ENCODE measurements around the gene KAZALD1.
A peak's percentile ranks its signal among the peaks of the same experiment; 100 is the strongest.

Gene KAZALD1

GRCh38 chr10:101047961-101048892 is 13.6 kb upstream of the KAZALD1 start:
- DNase-seq (ENCODE audit: low read depth in 2 of 2, low spot score in 1 of 2) = no peak

GRCh38 chr10:101050208-101051069 is 11.3 kb upstream of the KAZALD1 start:
- peak in 1 of 2 donors; percentile 62 for DNase-seq (ENCODE audit: low read depth in 2 of 2, low spot score in 1 of 2)

GRCh38 chr10:101052285-101052684 is 9.5 kb upstream of the KAZALD1 start:
- DNase-seq (ENCODE audit: low read depth in 2 of 2, low spot score in 1 of 2) = no peak

GRCh38 chr10:101053516-101053915 is 8.3 kb upstream of the KAZALD1 start:
- DNase-seq (ENCODE audit: low read depth in 2 of 2, low spot score in 1 of 2) = no peak

- DNase-seq (ENCODE audit: low read depth in 2 of 2, low spot score in 1 of 2) = no peak
These were observed 7.4 kb upstream of the KAZALD1 start for GRCh38 chr10:101054351-101054750.

GRCh38 chr10:101054876-101055275 is 6.9 kb upstream of the KAZALD1 start:
- DNase-seq (ENCODE audit: low read depth in 2 of 2, low spot score in 1 of 2) = no peak

- DNase-seq (ENCODE audit: low read depth in 2 of 2, low spot score in 1 of 2) = no peak
These were observed 6.4 kb upstream of the KAZALD1 start for GRCh38 chr10:101055411-101055810.

GRCh38 chr10:101056365-101057151 is 5.2 kb upstream of the KAZALD1 start:
- DNase-seq (ENCODE audit: low read depth in 2 of 2, low spot score in 1 of 2) = no peak

GRCh38 chr10:101060036-101060950 is 1.5 kb upstream of the KAZALD1 start:
- DNase-seq (ENCODE audit: low read depth in 2 of 2, low spot score in 1 of 2) = peak; percentile 68 to 94

- DNase-seq (ENCODE audit: low read depth in 2 of 2, low spot score in 1 of 2) = peak in 1 of 2 donors; percentile 74
These were observed 702 bp upstream of the KAZALD1 start for GRCh38 chr10:101060951-101061623.

GRCh38 chr10:101062232-101063049 is 652 bp downstream of the KAZALD1 start:
- no peak for DNase-seq (ENCODE audit: low read depth in 2 of 2, low spot score in 1 of 2)

- no peak for DNase-seq (ENCODE audit: low read depth in 2 of 2, low spot score in 1 of 2)
These were observed 1.3 kb downstream of the KAZALD1 start for GRCh38 chr10:101063050-101063525.

- DNase-seq (ENCODE audit: low read depth in 2 of 2, low spot score in 1 of 2) = no peak
These were observed 2.0 kb downstream of the KAZALD1 start for GRCh38 chr10:101063548-101064414.

GRCh38 chr10:101064415-101065030 is 2.7 kb downstream of the KAZALD1 start:
- DNase-seq (ENCODE audit: low read depth in 2 of 2, low spot score in 1 of 2) = no peak

- DNase-seq (ENCODE audit: low read depth in 2 of 2, low spot score in 1 of 2) = no peak
These were observed 3.8 kb downstream of the KAZALD1 start for GRCh38 chr10:101065481-101066145.

GRCh38 chr10:101066146-101066895 is 4.5 kb downstream of the KAZALD1 start:
- DNase-seq (ENCODE audit: low read depth in 2 of 2, low spot score in 1 of 2) = no peak
